ENCODE results near the gene TTLL10. TPM values are rescaled to one million over a fixed set of nuclear protein-coding genes. Genes with fewer than 3 reads are reported as not detected.
"Not testable (repeated sequence)": the region's sequence is repeated elsewhere in the genome, so short reads cannot be mapped to it uniquely, and the experiment has no call there.

TTLL10 gene
- total and polyA plus RNA-seq, 2 donors: 0.08 TPM; not detected in 1

DNA sequence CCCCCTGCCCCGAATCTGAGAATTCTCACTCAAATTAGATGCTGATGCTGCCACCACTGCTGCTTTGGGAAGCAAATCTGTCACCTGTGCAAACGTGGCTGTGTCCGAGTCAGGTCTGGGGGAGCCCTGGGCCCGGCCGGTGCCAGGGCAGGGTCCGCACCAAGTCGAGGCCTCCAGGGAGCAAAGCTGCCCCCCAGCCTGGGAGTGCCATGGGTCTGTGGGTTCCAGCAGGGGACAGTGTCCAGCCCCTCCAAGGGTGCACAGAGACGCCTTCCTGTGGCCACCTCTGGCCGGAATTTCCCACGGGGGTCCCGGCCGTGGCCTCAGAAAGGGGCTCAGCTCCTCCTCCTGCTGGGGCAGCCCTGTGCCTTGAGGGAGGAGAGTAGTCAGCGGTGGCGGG, 27.7 kb upstream of the TTLL10 start:
- WGBS: 86% methylated on average over 14 of the region's 14 CpGs
- H3K36me3 ChIP-seq (ENCODE audit: insufficient read depth): no peaks in the 10 kb centered on the region
- H3K27ac ChIP-seq (ENCODE audit: low read depth): no peak overlapping the region
- H3K4me3 ChIP-seq (ENCODE audit: low read depth, low read length): no peak overlapping the region
- DNase-seq (ENCODE audit: extremely low spot score): no peak
- H3K4me1 ChIP-seq (ENCODE audit: insufficient read depth): no peaks in the 10 kb centered on the region

- no peak overlapping the region for H3K4me3 ChIP-seq (ENCODE audit: low read depth, low read length)
- no peak for DNase-seq (ENCODE audit: extremely low spot score)
- no peak overlapping the region for H3K27ac ChIP-seq (ENCODE audit: low read depth)
- no peaks in the 10 kb centered on the region for H3K4me1 ChIP-seq (ENCODE audit: insufficient read depth)
- 94% methylated on average over 15 of the region's 15 CpGs for WGBS
- H3K36me3 ChIP-seq (ENCODE audit: insufficient read depth): no peaks in the 10 kb centered on the region
Observed at GRCh38 chr1:1146596-1146995, 27.1 kb upstream of the TTLL10 start.

DNA sequence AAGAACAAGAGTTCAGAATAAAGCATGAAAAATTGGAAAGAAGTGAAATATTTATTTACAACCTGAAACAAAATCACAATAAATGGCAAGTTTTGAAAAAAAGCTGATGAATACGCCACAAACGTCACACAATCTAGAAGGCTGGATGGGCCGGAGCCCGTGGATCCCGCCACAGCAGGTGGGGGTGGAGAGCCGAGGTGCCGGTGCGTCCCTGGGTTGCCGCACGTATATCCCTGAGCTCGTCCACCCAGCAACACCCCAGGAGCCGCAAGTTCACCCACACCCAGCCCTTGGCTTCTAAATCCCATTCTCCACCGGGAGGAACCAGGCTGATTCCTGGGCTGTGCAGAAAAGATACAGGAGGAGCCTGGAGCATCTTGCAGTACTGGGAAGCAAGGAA, 25.6 kb upstream of the TTLL10 start:
- whole genome bisulfite sequencing: 89% methylated on average over 13 of the region's 13 CpGs
- Histone ChIP-seq H3K27ac (ENCODE audit: low read depth) (no peak overlapping the region), H3K4me3 (ENCODE audit: low read depth, low read length) (no peak overlapping the region), H3K36me3 (ENCODE audit: insufficient read depth) (no peaks in the 10 kb centered on the region), H3K4me1 (ENCODE audit: insufficient read depth) (no peaks in the 10 kb centered on the region)
- no peak for DNase-seq (ENCODE audit: extremely low spot score)

DNA sequence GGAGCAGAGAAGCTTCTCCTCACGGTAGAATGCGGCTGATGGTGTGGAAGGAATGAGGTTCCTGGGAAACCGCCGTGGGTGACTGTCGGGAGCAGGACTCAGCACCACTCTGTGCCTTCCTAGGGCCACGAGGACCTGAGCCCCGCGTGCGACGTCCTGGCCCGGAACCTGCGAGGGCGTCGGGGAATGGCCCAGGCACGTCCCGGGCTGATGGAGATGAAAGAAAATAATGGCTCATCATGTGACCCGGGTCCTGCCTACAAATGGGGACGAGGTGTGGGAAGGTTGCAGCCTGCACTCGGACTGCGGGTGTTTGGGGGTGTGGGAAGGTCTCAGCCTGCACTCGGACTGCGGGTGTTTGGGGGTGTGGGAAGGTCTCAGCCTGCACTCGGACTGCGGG, 25.1 kb upstream of the TTLL10 start:
- Histone ChIP-seq H3K27ac (ENCODE audit: low read depth) (no peak overlapping the region), H3K4me3 (ENCODE audit: low read depth, low read length) (no peak overlapping the region), H3K4me1 (ENCODE audit: insufficient read depth) (no peaks in the 10 kb centered on the region), H3K36me3 (ENCODE audit: insufficient read depth) (no peaks in the 10 kb centered on the region)
- 76% methylated on average over 24 of the region's 24 CpGs for WGBS
- no peak for DNase-seq (ENCODE audit: extremely low spot score)

- no peak for DNase-seq (ENCODE audit: extremely low spot score)
- Histone ChIP-seq H3K4me1 (ENCODE audit: insufficient read depth) (no peaks in the 10 kb centered on the region), H3K36me3 (ENCODE audit: insufficient read depth) (no peaks in the 10 kb centered on the region), H3K4me3 (ENCODE audit: low read depth, low read length) (no peak overlapping the region), H3K27ac (ENCODE audit: low read depth) (no peak overlapping the region)
- 83% methylated on average over 15 of the region's 15 CpGs for WGBS
Observed at GRCh38 chr1:1149416-1149815, 24.3 kb upstream of the TTLL10 start.

DNA sequence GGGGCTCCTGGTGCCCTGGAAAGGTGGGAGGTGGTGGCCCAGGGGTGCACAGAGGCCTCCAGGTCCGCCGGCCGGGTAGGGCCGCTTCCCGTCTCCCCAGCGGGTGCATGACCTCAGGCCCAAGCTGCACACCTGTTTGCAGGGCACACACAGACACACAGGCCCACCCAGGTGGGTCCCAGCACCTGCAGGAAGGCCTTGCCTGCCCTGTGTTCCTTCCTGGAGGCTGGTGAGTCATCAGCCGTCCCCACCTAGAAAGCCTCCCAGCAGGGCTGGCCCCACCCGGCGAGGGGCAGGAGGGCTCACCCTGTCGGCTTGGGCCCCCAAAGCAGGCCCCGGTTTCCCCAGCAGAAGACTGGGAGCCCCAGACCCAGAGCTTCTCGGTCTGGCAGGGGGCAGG, 23.6 kb upstream of the TTLL10 start:
- Histone ChIP-seq H3K4me1 (ENCODE audit: insufficient read depth) (no peaks in the 10 kb centered on the region), H3K4me3 (ENCODE audit: low read depth, low read length) (no peak overlapping the region), H3K36me3 (ENCODE audit: insufficient read depth) (no peaks in the 10 kb centered on the region), H3K27ac (ENCODE audit: low read depth) (no peak overlapping the region)
- no peak for DNase-seq (ENCODE audit: extremely low spot score)
- WGBS: 78% methylated on average over 12 of the region's 12 CpGs

GRCh38 chr1:1151306-1151705, 22.4 kb upstream of the TTLL10 start:
- 90% methylated on average over 21 of the region's 21 CpGs for WGBS
- H3K4me3 ChIP-seq (ENCODE audit: low read depth, low read length): no peak overlapping the region
- no peak for DNase-seq (ENCODE audit: extremely low spot score)
- H3K4me1 ChIP-seq (ENCODE audit: insufficient read depth): no peaks in the 10 kb centered on the region
- H3K36me3 ChIP-seq (ENCODE audit: insufficient read depth): no peaks in the 10 kb centered on the region
- H3K27ac ChIP-seq (ENCODE audit: low read depth): no peak overlapping the region

DNA sequence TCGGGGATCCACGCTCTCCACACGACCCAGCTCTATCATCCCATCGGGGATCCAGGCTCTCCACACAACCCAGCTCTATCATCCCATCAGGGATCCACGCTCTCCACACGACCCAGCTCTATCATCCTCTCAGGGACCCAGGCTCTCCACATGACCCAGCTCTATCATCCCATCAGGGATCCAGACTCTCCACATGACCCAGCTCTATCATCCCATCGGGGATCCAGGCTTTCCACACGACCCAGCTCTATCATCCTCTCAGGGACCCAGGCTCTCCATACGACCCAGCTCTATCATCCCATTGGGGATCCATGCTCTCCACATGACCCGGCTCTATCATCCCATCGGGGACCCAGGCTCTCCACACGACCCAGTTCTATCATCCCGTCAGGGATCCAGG, 21.2 kb upstream of the TTLL10 start:
- not testable (repeated sequence) for H3K4me1 ChIP-seq (ENCODE audit: insufficient read depth); H3K36me3 ChIP-seq (ENCODE audit: insufficient read depth); H3K27ac ChIP-seq (ENCODE audit: low read depth); H3K4me3 ChIP-seq (ENCODE audit: low read depth, low read length); DNase-seq (ENCODE audit: extremely low spot score)
- WGBS: 84% methylated on average over 13 of the region's 13 CpGs

GRCh38 chr1:1153215-1153614, 20.5 kb upstream of the TTLL10 start:
- WGBS: 89% methylated on average over 14 of the region's 14 CpGs
- H3K27ac ChIP-seq (ENCODE audit: low read depth); DNase-seq (ENCODE audit: extremely low spot score); H3K4me1 ChIP-seq (ENCODE audit: insufficient read depth); H3K4me3 ChIP-seq (ENCODE audit: low read depth, low read length); H3K36me3 ChIP-seq (ENCODE audit: insufficient read depth): not testable (repeated sequence)

DNA sequence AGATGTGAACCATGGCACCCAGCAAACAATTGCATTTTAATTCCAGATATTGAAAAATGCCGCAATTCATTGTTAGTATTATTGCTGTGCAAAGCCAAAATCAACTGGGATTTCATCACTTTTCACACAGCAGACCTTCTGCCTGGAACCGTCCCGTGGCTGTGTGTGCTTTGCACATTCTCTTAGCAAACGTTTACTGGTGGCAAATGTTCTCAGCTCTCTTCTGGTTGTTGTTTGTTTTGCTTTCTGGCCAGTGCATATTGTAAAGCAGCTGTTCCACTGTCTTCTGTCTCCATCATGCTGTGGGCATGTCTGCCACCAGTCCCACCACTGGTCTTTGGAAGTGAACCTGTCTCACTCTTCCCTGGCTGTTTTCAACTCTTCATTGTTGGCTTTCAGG, 19.8 kb upstream of the TTLL10 start:
- WGBS: 54% methylated on average over 4 of the region's 4 CpGs
- H3K36me3 ChIP-seq (ENCODE audit: insufficient read depth): no peaks in the 10 kb centered on the region
- no peak overlapping the region for H3K27ac ChIP-seq (ENCODE audit: low read depth)
- no peak for DNase-seq (ENCODE audit: extremely low spot score)
- H3K4me3 ChIP-seq (ENCODE audit: low read depth, low read length): no peak overlapping the region
- peaks cover 4% of the 10 kb centered on the region for H3K4me1 ChIP-seq (ENCODE audit: insufficient read depth)

GRCh38 chr1:1155258-1155657, 18.4 kb upstream of the TTLL10 start:
- WGBS: 61% methylated on average over 10 of the region's 10 CpGs
- Histone ChIP-seq H3K4me3 (ENCODE audit: low read depth, low read length) (no peak overlapping the region), H3K27ac (ENCODE audit: low read depth) (no peak overlapping the region), H3K36me3 (ENCODE audit: insufficient read depth) (no peaks in the 10 kb centered on the region), H3K4me1 (ENCODE audit: insufficient read depth) (peaks cover 4% of the 10 kb centered on the region)
- DNase-seq (ENCODE audit: extremely low spot score): no peak

DNA sequence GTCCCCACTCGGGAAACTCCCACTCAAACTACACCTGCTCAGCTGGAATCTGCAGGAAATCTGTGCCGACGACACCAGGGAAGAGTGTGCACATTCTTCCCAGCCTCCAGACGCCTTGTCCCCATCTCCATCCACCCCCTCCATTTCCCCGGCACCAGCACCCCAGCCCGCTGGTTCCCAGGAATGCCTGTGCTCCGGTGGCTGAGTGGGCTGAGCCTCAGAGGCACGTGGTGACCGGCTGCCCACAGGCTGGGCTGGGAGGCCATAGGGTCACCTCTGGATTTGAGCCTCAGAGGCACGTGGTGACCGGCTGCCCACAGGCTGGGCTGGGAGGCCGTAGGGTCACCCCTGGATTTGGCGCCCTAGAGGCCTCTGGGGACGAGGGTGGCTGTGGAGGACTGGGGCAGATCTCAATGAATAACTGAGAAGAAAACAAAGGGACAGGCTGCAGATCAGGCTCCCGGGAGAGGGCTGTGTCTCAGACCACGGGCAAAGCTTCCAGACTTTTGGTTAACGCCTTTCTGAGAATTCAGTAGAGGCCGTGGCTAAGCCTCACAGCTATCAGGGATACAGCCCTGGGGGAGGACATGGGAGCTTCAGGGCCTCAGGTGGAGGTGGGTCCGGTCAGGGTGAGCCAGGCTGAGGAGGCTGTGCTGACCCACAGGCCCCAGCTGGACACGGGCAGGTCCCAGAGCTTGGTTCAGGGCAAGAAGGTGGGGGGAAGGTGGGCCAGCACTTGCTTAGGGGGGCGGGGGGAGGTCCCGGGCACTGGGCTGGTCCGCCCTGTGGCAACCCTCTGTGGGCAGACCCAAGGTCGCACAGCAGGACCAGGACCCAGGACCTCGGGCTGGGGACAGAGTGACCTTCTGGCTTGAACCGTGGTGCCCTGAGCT, 17.3 kb upstream of the TTLL10 start:
- no peak overlapping the region for H3K27ac ChIP-seq (ENCODE audit: low read depth)

GRCh38 chr1:1157033-1157365, 16.7 kb upstream of the TTLL10 start:
- peaks cover 4% of the 10 kb centered on the region for H3K4me1 ChIP-seq (ENCODE audit: insufficient read depth)
- no peak for DNase-seq (ENCODE audit: extremely low spot score)
- no peak overlapping the region for H3K27ac ChIP-seq (ENCODE audit: low read depth)
- WGBS: 53% methylated on average over 4 of the region's 9 CpGs
- H3K36me3 ChIP-seq (ENCODE audit: insufficient read depth): no peaks in the 10 kb centered on the region
- H3K4me3 ChIP-seq (ENCODE audit: low read depth, low read length): no peak overlapping the region

More for the DNA sequence above, 17.3 kb upstream of the TTLL10 start:
- 74% methylated on average over 26 of the region's 26 CpGs for WGBS
- Histone ChIP-seq H3K4me1 (ENCODE audit: insufficient read depth) (peaks cover 4% of the 10 kb centered on the region), H3K36me3 (ENCODE audit: insufficient read depth) (no peaks in the 10 kb centered on the region), H3K4me3 (ENCODE audit: low read depth, low read length) (no peak overlapping the region)
- no peak for DNase-seq (ENCODE audit: extremely low spot score)

- peak; percentile 73 for DNase-seq (ENCODE audit: extremely low spot score)
- no peaks in the 10 kb centered on the region for H3K36me3 ChIP-seq (ENCODE audit: insufficient read depth)
- WGBS: under 1% methylated on average over 29 of the region's 29 CpGs
Observed at GRCh38 chr1:1157426-1157913, 16.2 kb upstream of the TTLL10 start.

More at GRCh38 chr1:1157426-1157913, 16.2 kb upstream of the TTLL10 start:
- Histone ChIP-seq H3K4me1 (ENCODE audit: insufficient read depth) (peaks cover 4% of the 10 kb centered on the region), H3K4me3 (ENCODE audit: low read depth, low read length) (peak overlapping the region; percentile 48), H3K27ac (ENCODE audit: low read depth) (peak overlapping the region; percentile 97)

All from urinary bladder (tissue), 4 donors.